Uterus (tissue), 4 donors: ENCODE measurements around the gene R3HDML. TPM values are rescaled to one million over a fixed set of nuclear protein-coding genes. Genes with fewer than 3 reads are reported as not detected.
"Not testable (repeated sequence)": the region's sequence is repeated elsewhere in the genome, so short reads cannot be mapped to it uniquely, and the experiment has no call there.

ENCODE experiments used
- DNase-seq, 2 donors: peaks; one replicate each; pipeline ENCODE4 v3.0.0-alpha.2; 2019 to 2020
- H3K27ac ChIP-seq, 2 donors: fragments of 200-600 bp; sonication (generic); 1 replicate in 1 of 2; 2 replicates in 1 of 2; pipeline ENCODE4 v1.5.1; 2016 to 2018
- H3K27me3 ChIP-seq, 2 donors: fragments of 200-600 bp; sonication (generic); one replicate each; pipeline ENCODE4 v1.5.1; 2018 to 2019; ENCODE audit warnings: control low read depth in 1 of 2
- H3K36me3 ChIP-seq, 2 donors: fragments of 200-600 bp; sonication (generic); one replicate each; pipeline ENCODE4 v1.5.1; 2019; ENCODE audit warnings: control low read depth in 1 of 2
- H3K4me1 ChIP-seq, 2 donors: fragments of 200-600 bp; sonication (generic); one replicate each; pipeline ENCODE4 v1.5.1; 2018 to 2019; ENCODE audit warnings: control low read depth in 1 of 2
- H3K4me3 ChIP-seq, 2 donors: fragments of 200-600 bp; sonication (generic); 1 replicate in 1 of 2; 2 replicates in 1 of 2; pipeline ENCODE4 v1.5.1; 2018 to 2019; ENCODE audit warnings: mild to moderate bottlenecking in 1 of 2
- H3K9me3 ChIP-seq, 2 donors: fragments of 200-600 bp; sonication (generic); one replicate each; pipeline ENCODE4 v1.5.1; 2019; ENCODE audit warnings: control low read depth in 1 of 2
- CTCF ChIP-seq, 4 experiments: fragments of 200-600 bp in 2 of 4; fragments of 450-650 bp in 2 of 4; sonication (generic) in 2 of 4; IDR thresholded peaks; one replicate each; pipeline ENCODE4 v1.5.1; 2016 to 2019; ENCODE audit warnings: antibody characterized with exemption in 4 of 4, mild to moderate bottlenecking in 2 of 4, moderate library complexity in 1 of 4
- POLR2A ChIP-seq, 2 donors: fragments of 450-650 bp; IDR thresholded peaks; one replicate each; pipeline ENCODE4 v1.6.1; 2016; ENCODE audit warnings: antibody characterized with exemption in 2 of 2, mild to moderate bottlenecking in 1 of 2, moderate library complexity in 1 of 2
- intact Hi-C: fragments of 100-400 bp; cut with DNase I; formaldehyde crosslinking; loops from one replicate; pipeline ENCODE4 v1.15.1; 2023; ENCODE audit warnings: low total_unique reads
- total RNA-seq, 4 donors: library from RNA; depleted of rRNA in 3 of 4; stranded (reverse); fragments of >200 nt in 3 of 4; gene quantifications; one replicate each; pipeline versions ENCODE4 v1.1.0 to v1.2.4, GENCODE V29; 2014 to 2023
- donor health status: DM: yes; HTN: yes; CAD: no.

The R3HDML gene
- total RNA-seq, 4 donors from 2014 or later, result not detected

DNA sequence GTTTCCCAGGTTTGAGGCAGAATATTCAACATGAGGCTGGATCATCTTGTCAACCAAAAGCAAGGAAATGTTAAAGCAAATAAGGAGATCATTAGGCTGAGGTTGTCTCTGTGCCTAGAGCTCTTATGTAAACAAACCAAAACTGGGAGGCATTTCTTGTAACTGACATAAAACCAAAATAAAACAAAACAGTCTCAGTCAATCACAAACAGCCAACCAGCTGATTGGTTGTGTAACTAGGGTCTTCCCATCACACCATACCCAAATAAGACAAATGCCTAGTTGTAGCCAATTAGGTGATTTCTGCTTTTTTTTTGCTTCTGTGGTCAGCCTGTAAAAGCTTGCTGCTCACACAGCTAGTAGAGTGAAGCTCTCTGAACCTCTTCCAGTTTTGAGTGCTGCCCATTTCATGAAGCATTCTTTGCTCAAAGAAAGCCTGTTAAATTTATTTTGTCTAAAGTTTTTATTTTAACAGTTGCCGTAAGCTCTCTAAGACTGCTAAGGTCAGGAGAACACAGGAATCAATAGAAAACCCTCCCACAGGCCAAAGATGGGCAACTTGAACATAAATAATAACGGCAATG, 16.9 kb upstream of the R3HDML start:
- Histone ChIP-seq H3K27me3 (no peaks in the 10 kb centered on the region), H3K36me3 (no peaks in the 10 kb centered on the region), H3K4me1 (no peaks in the 10 kb centered on the region), H3K27ac (no peak overlapping the region), H3K4me3 (no peak overlapping the region), H3K9me3 (no peaks in the 10 kb centered on the region)
- no peak for DNase-seq
- intact Hi-C loops, result loop anchor here (10.0 kb wide), 1 partner anchor 255 kb away; no protein-coding TSS in a partner anchor
- no peak for TF ChIP-seq CTCF (IDR thresholded peaks at IDR 0.05)
- TF ChIP-seq POLR2A (IDR thresholded peaks at IDR 0.05), result no peak

GRCh38 chr20:44324343-44324742, 12.5 kb upstream of the R3HDML start:
- Histone ChIP-seq H3K36me3 (no peaks in the 10 kb centered on the region), H3K9me3 (no peaks in the 10 kb centered on the region), H3K4me3 (no peak overlapping the region), H3K27ac (no peak overlapping the region), H3K4me1 (no peaks in the 10 kb centered on the region), H3K27me3 (no peaks in the 10 kb centered on the region)
- intact Hi-C loops, result loop anchor here (10.0 kb wide), 1 partner anchor 250 kb away; no protein-coding TSS in a partner anchor
- TF ChIP-seq CTCF (IDR thresholded peaks at IDR 0.05) (no peak), POLR2A (IDR thresholded peaks at IDR 0.05) (no peak)
- no peak for DNase-seq

- intact Hi-C loops, result loop anchor here (10.0 kb wide), 1 partner anchor 248 kb away; no protein-coding TSS in a partner anchor
- no peak for DNase-seq
- H3K4me3 ChIP-seq, result peak overlapping the region in 1 of 2 donors; percentile 11
Measured at GRCh38 chr20:44326391-44327159, 10.3 kb upstream of the R3HDML start.

DNA sequence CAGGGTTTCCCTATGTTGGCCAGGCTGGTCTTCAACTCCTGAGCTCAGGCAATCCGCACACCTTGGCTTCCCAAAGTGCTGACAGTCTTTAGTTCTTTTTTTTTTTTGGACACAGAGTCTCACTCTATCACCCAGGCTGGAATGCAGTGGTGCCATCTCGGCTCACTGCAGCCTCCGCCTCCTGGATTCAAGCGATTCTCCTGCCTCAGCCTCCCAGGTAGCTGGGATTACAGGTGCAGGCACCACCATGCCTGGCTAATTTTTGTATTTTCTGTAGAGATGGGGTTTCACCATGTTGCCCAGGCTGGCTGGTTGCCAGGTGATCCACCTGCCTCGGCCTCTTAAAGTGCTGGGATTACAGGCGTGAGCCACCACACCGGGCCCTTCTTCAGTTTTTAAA, 9.1 kb upstream of the R3HDML start:
- H3K4me1 ChIP-seq, H3K27me3 ChIP-seq, DNase-seq, H3K36me3 ChIP-seq, H3K27ac ChIP-seq, H3K4me3 ChIP-seq, H3K9me3 ChIP-seq: not testable (repeated sequence)
- intact Hi-C loops, result loop anchor here (10.0 kb wide), 1 partner anchor 247 kb away; no protein-coding TSS in a partner anchor

More at GRCh38 chr20:44326391-44327159, 10.3 kb upstream of the R3HDML start:
- Histone ChIP-seq H3K27ac (no peak overlapping the region), H3K36me3 (no peaks in the 10 kb centered on the region), H3K27me3 (no peaks in the 10 kb centered on the region), H3K9me3 (no peaks in the 10 kb centered on the region), H3K4me1 (no peaks in the 10 kb centered on the region)
- TF ChIP-seq CTCF (IDR thresholded peaks at IDR 0.05) (no peak), POLR2A (IDR thresholded peaks at IDR 0.05) (no peak)

- Histone ChIP-seq H3K9me3 (no peaks in the 10 kb centered on the region), H3K27ac (no peak overlapping the region), H3K36me3 (no peaks in the 10 kb centered on the region), H3K4me1 (no peaks in the 10 kb centered on the region), H3K27me3 (no peaks in the 10 kb centered on the region), H3K4me3 (no peak overlapping the region)
- no peak for TF ChIP-seq POLR2A (IDR thresholded peaks at IDR 0.05)
- no peak for TF ChIP-seq CTCF (IDR thresholded peaks at IDR 0.05)
- DNase-seq, result no peak
- intact Hi-C loops, result loop anchor here (10.0 kb wide), 1 partner anchor 246 kb away; no protein-coding TSS in a partner anchor
Measured at GRCh38 chr20:44328428-44328827, 8.4 kb upstream of the R3HDML start.
